GM20431 (cell line): ENCODE results near the gene ADCY5.

Experiments used
- in situ Hi-C: fragments of 300-500 bp; cut with MseI, MboI; formaldehyde crosslinking; loops from one replicate; pipeline ENCODE4 v1.15.0; 2020; ENCODE audit warnings: low sequenced_read_pairs; ENCODE audit not compliant: unreplicated experiment

Gene ADCY5

GRCh38 chr3:123412076-123412475, 36.8 kb downstream of the ADCY5 start:
- in situ Hi-C loops = no loop called here

DNA sequence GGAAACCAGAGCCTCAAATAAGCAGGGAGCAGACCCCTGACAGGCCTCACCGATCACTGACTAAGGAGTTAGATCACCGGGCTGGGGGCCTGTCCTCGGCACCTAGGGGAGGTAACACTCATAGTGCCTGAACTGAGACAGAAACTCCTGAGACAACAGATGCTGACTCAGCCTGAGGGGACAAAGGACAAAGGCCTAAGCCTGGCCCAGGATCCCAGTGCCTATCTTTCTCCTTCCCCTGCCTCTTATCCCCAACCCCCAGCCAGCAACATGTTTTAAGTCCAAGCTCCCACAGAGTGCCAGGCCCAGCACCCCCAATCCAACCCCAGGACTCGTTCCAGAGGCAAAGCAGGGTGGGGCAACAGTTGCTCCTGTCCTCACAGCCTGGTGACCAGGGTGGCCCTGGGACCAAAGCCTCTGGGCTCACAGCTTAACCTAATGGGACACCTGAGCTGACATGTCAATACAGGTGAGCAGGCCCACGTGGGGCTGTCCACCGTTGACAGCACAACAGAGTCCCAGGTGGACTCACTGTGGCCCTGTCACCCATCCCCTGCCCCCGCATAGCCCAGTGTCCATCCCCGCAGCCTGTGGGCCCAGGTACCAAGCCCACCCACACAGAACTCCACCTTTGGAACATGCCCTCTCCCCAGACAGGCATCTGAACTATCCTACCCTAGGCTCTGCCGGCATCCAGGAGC, 37.4 kb downstream of the ADCY5 start:
- in situ Hi-C loops = no loop called here

- in situ Hi-C loops = no loop called here
Measured at GRCh38 chr3:123410149-123410515, 38.8 kb downstream of the ADCY5 start.

DNA sequence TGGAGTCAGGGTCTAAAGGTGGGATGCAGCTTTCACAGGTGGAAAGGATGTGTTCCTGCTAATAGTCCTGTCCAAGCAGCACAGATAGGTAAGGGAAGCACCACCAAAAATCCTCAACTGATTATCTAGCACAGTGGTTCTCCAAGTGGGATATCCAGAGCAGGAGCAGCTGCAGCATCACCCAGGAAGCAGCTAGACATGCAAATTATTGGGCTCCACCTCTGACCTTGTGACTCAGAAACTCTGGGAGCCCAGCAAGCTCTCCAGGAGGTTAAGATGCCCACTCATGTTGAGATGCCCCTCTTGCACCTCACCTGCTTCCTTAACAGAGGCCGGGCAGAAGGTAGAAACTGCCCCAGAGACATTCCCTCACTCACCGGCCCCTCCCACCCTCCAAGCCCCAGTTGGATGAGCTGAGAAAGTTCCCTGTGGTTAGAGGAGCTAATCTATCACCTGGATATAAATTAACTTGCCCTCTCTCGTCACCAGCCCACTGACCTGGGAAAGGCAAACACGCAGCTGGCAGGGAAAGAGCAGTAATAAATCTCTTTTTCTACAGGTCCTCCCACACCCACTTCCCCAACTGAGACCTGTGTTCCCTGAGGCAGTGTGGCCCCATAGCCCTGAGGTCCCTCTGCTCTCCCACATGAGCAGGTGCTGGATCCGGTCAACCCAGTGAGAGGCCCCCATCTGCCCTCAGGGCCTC, 39.3 kb downstream of the ADCY5 start:
- in situ Hi-C loops = no loop called here

- in situ Hi-C loops = no loop called here
Measured at GRCh38 chr3:123406598-123406997, 42.3 kb downstream of the ADCY5 start.

DNA sequence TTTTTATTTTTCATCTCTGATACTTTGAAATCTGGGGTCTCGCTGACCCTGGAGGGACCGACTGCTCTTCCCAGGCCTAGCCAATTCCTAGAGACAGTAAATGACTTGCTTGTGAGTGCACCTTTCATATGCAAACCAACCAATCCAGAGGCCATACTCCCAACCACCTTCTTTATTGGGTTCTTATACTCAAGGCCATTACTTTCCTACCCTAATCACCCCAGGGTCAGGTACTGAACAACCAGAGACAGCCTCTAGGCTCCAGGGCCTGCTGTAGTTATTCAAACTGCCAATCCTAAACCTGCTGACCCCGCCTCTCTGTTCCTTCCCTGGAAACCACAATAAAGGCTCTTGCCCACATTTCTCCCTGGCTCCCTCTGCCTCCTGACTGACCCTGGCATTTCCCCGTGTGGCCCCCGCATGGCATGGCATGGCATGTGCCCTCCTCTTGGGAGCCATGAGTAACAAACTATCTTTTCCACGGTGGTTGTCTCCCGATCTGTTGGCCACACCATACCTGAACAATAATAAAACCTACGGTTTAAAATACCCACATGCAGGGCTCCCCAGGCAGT, 42.9 kb downstream of the ADCY5 start:
- in situ Hi-C loops = no loop called here

DNA sequence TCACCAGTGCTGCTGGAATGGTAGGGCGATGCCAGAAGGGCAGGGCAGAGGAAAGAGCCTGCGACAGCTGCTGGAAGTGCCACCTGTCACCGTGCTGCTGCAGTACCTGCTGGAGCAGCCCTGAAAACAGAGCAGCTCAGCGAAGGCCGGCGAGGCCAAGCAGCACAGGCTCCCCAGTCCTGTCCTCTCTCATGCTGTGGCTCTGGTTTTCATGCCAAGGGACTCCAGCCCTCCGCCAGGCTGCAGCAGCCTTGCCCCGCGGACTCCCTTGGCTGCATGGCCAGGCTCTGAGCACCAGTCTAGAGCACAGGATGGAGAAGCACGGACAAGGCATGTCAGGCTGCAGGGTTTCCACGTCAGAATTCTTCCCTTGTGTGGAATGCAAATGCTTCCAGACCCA, 43.9 kb downstream of the ADCY5 start:
- in situ Hi-C loops = no loop called here

DNA sequence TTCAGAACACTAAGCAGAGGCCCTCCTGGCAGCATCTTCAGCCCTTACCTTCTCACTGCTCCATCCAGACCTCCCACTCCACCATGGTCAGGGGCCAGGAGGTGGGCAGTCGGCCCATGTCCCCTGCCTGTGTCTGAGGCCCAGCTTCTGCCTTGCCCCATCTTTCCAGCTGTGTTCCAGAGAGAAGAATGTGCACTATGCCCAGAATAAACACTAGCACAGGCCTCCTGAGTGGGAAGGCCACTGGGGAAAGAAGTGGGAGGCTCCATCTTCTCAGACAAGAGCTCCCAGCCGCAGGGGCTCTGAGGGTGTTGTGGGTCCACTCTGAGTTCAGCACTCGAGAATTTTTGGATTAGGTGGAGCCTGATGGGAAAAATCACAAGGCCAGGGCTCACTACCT, 44.5 kb downstream of the ADCY5 start:
- in situ Hi-C loops = no loop called here

GRCh38 chr3:123401836-123402530, 46.9 kb downstream of the ADCY5 start:
- in situ Hi-C loops = no loop called here

GRCh38 chr3:123400169-123400568, 48.7 kb downstream of the ADCY5 start:
- in situ Hi-C loops = no loop called here

DNA sequence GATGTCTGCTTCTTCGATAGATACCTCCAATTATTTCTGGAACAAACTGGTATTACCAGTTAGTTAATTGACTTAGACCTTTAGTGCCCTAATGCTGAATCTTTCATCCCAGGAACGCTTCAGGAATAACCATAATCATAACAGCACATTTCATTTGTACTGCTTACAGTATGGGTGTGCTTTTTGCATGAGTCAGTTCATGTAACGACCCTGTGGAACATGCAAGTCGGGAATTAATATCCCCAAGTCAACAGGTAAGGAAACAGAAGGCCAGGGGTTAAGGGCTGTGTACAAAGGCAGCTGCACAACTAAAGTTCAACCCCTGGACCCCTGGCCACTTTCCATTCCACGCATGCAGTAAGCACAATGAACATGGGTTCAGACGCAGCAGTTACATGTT, 49.2 kb downstream of the ADCY5 start:
- in situ Hi-C loops = no loop called here

DNA sequence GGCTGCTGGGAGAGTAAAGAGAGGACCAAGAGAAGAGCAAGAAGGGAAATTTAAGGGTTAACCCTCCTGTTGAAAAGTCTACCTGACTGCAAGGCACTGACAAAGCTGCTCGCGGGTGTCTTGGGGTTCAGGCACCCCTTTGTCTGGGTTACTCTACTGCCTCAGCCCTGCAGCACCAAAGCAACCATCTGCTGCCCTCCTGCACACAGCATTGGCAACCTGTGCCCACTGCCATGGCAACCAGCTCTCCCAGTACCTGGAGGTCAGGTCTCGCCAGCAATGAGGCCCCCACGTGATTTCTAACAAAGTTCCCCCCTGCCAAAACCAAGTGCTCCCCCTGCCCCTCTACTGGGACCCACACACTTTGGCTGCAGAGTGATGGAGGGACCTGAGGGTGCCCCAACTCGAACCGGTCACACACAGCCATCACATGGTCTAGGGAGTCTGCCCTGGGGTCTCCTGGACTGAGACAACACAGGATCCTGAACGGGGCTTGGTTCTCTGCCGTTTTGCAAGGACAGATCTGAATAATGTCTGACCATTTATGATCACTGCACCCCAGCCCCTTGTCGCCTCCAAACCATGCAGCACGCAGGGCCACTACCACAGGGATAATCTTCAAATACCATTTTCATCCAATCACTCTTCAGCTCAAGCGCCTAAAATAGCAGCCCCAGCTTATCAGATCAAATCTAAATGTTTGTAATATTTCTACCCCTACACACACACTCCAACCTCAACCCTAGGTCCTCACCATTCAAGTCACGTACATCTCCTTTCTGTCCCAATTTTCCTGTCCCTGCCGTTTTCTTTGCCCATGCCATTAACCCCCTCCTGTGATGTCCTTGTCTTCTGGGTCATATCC, 50.7 kb downstream of the ADCY5 start:
- in situ Hi-C loops = no loop called here

- in situ Hi-C loops = no loop called here
Measured at GRCh38 chr3:123397050-123397590, 51.8 kb downstream of the ADCY5 start.

GRCh38 chr3:123396171-123397049, 52.5 kb downstream of the ADCY5 start:
- in situ Hi-C loops = no loop called here

- in situ Hi-C loops = no loop called here
Measured at GRCh38 chr3:123395235-123395634, 53.7 kb downstream of the ADCY5 start.

DNA sequence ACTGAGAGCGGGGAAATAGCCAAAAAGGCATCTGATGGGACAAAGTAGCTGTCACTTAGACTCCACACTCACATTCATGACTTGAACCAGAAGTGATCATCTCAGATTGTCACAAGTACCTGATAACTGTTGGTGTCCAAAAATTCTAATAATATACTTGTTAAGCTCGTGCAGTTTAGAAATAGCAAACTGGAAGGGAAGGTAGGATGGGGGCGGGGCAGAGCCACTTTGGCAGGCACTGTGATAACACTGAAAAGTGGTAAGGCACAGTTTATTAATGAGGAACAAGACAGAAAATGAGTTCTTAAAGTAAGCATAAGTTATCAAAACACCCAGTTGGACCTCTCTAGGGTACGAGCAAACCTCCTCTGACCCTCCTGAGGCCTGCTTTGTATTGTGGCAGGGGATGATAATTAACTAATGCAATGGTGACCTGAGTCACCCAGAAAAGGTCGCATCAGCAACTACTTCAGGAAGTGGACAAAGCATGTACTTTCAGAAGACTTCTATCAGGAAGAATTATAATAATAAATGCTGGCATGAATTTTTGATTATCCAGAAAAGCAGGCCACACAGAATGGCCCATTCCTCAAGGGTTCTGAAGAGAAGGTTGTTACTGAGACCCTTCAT, 54.4 kb downstream of the ADCY5 start:
- in situ Hi-C loops = no loop called here

- in situ Hi-C loops = no loop called here
Measured at GRCh38 chr3:123392871-123393620, 55.8 kb downstream of the ADCY5 start.

DNA sequence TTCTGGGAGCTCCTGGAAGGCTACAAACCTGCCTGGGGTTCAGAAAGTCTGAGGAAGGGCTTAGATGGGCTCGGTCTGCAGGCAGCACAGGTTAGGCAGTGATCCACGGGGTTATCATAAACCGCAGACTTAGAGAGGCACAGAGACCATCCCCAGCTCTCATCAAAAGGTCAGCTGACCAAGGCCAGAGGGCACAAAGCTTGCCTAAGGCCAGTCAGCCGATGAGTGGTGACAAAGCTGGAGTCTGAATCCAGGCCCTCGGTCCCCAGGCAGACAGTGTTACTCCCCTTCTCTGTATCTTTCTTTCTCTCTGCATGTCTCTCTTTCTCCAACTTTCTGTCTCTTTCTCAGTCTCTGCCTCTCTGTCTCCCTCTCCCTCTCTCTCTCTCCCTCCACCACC, 56.5 kb downstream of the ADCY5 start:
- in situ Hi-C loops = no loop called here
